Tibial nerve (tissue), 4 donors: Measurements from ENCODE around the gene ASF1B. TPM values are rescaled to one million over a fixed set of nuclear protein-coding genes. Genes with fewer than 3 reads are reported as not detected.

ENCODE experiments used
- DNase-seq, 2 donors: peaks; one replicate each; pipeline ENCODE4 v3.0.0-alpha.2; 2019; ENCODE audit warnings: low spot score in 2 of 2
- H3K27ac ChIP-seq, 4 donors: fragments of 200-600 bp; sonication (generic) in 3 of 4; one replicate each; pipeline ENCODE4 v1.5.1; 2017 to 2019; ENCODE audit warnings: mild to moderate bottlenecking in 1 of 4
- H3K27me3 ChIP-seq, 2 donors: fragments of 200-600 bp; sonication (generic) in 1 of 2; one replicate each; pipeline versions ENCODE4 v1.5.1 to v1.6.0; 2017 to 2019
- H3K36me3 ChIP-seq, 3 donors: fragments of 200-600 bp; sonication (generic); one replicate each; pipeline ENCODE4 v1.5.1; 2018 to 2019
- H3K4me1 ChIP-seq, 4 donors: fragments of 200-600 bp; sonication (generic) in 3 of 4; one replicate each; pipeline ENCODE4 v1.5.1; 2017 to 2019
- H3K4me3 ChIP-seq, 4 donors: fragments of 200-600 bp; sonication (generic) in 3 of 4; one replicate each; pipeline ENCODE4 v1.5.1; 2017 to 2019; ENCODE audit warnings: mild to moderate bottlenecking in 1 of 4, moderate library complexity in 1 of 4
- H3K9me3 ChIP-seq, 4 donors: fragments of 200-600 bp; sonication (generic) in 3 of 4; one replicate each; pipeline ENCODE4 v1.5.1; 2017 to 2019
- EP300 ChIP-seq, 2 donors: sonication (generic); formaldehyde crosslinking; IDR thresholded peaks; one replicate each; pipeline ENCODE4 v1.6.1; 2017; ENCODE audit warnings: antibody characterized with exemption in 2 of 2, mild to moderate bottlenecking in 1 of 2
- POLR2A ChIP-seq, 2 donors: fragments of 450-650 bp; IDR thresholded peaks; one replicate each; pipeline ENCODE4 v1.6.1; 2017; ENCODE audit warnings: antibody characterized with exemption in 2 of 2, mild to moderate bottlenecking in 2 of 2, moderate library complexity in 2 of 2
- WGBS, 2 donors: methylation state at CpG; one replicate each; pipeline ENCODE4 v1.1.5; 2018; 5-methylcytosine and 5-hydroxymethylcytosine counted together
- total RNA-seq, 4 donors: library from RNA; depleted of rRNA; stranded (reverse); fragments of >200 nt; gene quantifications; one replicate each; pipeline ENCODE4 v1.1.0, GENCODE V29; 2016
- TF ChIP-seq, protein P1 (sequence below), 5 experiments: fragments of 200-600 bp in 3 of 5; fragments of 450-650 bp in 2 of 5; sonication (generic) in 3 of 5; IDR thresholded peaks; one replicate each; pipeline ENCODE4 v1.5.1; 2016 to 2019; ENCODE audit warnings: antibody characterized with exemption in 5 of 5, mild to moderate bottlenecking in 3 of 5, moderate library complexity in 2 of 5

ASF1B gene
- total RNA-seq, 4 donors from 2014 or later = 0.90 to 2.3 TPM; not detected in 2

DNA sequence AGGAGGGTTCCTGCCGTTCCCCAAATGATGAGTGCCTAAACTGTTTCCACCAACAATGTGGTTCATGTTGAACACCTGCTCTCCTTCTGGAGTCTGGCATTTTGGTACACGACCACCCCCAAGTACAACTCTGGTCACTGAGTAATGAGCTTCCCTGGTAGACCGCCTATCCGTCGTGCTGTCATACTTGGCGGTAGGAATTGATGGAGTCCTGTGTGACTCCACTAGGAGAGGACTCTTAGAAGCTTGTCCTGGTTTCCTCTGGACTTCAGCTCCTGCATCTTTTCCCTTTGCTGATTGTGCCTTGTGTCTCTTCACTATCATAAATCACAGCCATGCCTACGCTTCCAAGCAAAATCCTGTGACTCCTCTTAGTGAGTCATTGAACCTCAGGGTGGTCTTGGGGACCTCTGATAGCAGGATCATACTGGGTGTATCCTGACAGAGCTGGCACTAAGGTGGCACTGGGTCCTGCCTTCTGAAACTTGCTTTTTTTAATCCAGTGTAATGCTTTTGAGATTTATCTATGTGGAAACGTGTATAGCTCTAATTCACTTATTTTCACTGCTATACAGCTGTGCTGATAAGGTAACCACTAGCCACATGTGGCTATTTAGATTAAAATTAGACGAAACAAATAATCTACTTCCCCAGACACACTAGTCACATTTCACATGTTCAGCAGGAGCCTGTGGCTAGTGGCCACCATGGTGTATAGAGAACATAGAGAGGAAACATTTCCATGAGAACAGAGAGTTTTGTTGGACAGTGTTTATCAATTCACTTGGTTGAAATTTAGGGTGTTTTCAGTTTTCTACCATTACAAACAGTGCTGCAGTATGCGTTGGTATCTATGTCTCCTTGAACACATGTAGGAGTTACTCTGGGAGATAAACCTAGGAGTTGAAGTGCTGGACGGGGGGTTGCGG, 6.1 kb upstream of the ASF1B start:
- Histone ChIP-seq H3K4me3 (no peak overlapping the region), H3K36me3 (peaks cover 0 to 4% (median 0%) of the 10 kb centered on the region in 3 donors), H3K27me3 (no peaks in the 10 kb centered on the region), H3K4me1 (peaks cover 0 to 34% (median 12%) of the 10 kb centered on the region in 4 donors), H3K9me3 (no peaks in the 10 kb centered on the region), H3K27ac (no peak overlapping the region)
- 87 to 91% methylated on average over 12 of the region's 12 CpGs for WGBS, 2 donors
- TF ChIP-seq EP300 (IDR thresholded peaks at IDR 0.05) (no peak), POLR2A (IDR thresholded peaks at IDR 0.05) (no peak)
- TF ChIP-seq, protein P1, sequence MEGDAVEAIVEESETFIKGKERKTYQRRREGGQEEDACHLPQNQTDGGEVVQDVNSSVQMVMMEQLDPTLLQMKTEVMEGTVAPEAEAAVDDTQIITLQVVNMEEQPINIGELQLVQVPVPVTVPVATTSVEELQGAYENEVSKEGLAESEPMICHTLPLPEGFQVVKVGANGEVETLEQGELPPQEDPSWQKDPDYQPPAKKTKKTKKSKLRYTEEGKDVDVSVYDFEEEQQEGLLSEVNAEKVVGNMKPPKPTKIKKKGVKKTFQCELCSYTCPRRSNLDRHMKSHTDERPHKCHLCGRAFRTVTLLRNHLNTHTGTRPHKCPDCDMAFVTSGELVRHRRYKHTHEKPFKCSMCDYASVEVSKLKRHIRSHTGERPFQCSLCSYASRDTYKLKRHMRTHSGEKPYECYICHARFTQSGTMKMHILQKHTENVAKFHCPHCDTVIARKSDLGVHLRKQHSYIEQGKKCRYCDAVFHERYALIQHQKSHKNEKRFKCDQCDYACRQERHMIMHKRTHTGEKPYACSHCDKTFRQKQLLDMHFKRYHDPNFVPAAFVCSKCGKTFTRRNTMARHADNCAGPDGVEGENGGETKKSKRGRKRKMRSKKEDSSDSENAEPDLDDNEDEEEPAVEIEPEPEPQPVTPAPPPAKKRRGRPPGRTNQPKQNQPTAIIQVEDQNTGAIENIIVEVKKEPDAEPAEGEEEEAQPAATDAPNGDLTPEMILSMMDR (IDR thresholded peaks at IDR 0.05) = no peak
- DNase-seq = no peak

DNA sequence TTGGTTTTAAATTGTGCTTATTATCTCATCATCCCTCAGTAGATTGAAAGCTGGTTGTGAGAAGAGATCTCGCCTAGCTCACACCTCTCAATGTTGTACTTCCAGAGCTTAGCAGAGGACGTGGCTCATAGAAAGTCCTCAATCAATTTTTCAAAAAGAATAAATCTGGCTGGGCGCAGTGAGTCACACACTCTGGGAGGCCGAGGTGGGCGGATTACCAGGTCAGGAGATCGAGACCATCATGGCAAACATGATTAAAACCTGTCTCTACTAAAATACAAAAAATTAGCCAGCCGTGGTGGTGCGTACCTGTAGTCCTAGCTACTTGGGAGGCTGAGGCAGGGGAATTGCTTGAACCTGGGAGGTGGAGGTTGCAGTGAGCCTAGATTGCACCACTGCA, 4.7 kb upstream of the ASF1B start:
- Histone ChIP-seq H3K4me1 (peaks cover 0 to 29% (median 15%) of the 10 kb centered on the region in 4 donors), H3K9me3 (no peaks in the 10 kb centered on the region), H3K27ac (no peak overlapping the region), H3K4me3 (no peak overlapping the region), H3K36me3 (peaks cover 0 to 4% (median 0%) of the 10 kb centered on the region in 3 donors), H3K27me3 (no peaks in the 10 kb centered on the region)
- DNase-seq = no peak
- WGBS, 2 donors = 88 to 95% methylated on average over 8 of the region's 8 CpGs
- TF ChIP-seq EP300 (IDR thresholded peaks at IDR 0.05) (no peak), POLR2A (IDR thresholded peaks at IDR 0.05) (no peak)
- TF ChIP-seq, protein P1 (IDR thresholded peaks at IDR 0.05) = no peak

DNA sequence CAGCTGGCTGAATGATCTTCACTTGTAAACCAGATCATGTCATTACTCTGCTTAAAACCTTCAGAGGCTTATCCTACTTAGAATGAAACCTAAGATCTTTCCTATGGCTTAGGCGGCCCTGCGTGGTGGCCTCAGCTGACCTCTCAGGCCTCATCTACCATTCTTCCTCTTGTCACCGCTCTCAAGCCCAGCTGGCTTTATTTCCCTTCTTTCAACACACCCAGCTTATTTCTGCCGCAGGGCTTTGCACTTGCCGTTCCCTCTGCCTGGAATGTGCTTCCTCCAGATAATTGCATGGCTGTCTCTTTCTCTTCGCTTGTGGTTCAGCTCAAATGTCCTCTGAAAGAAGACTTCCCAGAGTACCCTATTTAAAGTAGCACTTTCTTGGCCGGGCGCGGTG, 3.6 kb upstream of the ASF1B start:
- Histone ChIP-seq H3K27me3 (no peaks in the 10 kb centered on the region), H3K4me3 (no peak overlapping the region), H3K4me1 (peaks cover 0 to 36% (median 19%) of the 10 kb centered on the region in 4 donors), H3K27ac (peak overlapping the region in 1 of 4 donors; percentile 23), H3K36me3 (peaks cover 0 to 4% (median 0%) of the 10 kb centered on the region in 3 donors), H3K9me3 (no peaks in the 10 kb centered on the region)
- WGBS, 2 donors = 74 to 76% methylated on average over 9 of the region's 9 CpGs
- no peak for DNase-seq
- TF ChIP-seq EP300 (IDR thresholded peaks at IDR 0.05) = peak in 1 of 2 donors; percentile 61
- TF ChIP-seq, protein P1 (IDR thresholded peaks at IDR 0.05) = no peak

DNA sequence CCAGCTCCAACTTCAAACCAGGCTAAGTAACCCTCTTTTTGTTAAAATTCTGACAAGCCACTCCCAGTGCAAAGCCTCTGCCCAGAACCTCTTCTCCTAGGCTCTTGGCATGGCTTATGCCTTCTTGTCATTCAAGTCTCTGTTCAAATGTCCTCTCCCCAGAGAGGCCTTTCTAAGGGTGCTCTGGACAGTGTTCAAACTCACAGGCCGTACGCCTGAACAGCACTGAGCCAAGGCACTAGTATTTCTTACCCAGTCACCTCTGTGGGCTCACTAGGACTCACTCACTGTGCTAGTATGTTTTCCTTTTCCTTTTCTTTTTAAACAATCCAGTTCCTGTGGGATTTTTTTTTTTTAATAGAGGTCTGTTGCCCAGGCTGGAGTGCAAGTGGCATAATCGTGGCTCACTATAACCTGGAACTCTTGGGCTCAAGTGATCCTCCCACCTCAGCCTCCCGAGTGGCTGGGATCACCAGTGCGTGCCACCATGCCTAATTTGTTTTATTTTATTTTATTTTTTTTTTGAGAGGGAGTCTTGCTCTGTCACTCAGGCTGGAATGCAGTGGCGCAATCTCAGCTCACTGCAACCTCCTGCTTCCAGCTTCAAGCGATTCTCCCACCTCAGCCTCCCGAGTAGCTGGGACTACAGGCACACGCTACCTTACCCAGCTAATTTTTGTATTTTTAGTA, 2.3 kb upstream of the ASF1B start:
- Histone ChIP-seq H3K4me3 (no peak overlapping the region), H3K27ac (peak overlapping the region in 2 of 4 donors; percentile 34 to 94), H3K9me3 (no peaks in the 10 kb centered on the region), H3K36me3 (peaks cover 0 to 4% (median 0%) of the 10 kb centered on the region in 3 donors), H3K27me3 (no peaks in the 10 kb centered on the region), H3K4me1 (peaks cover 0 to 36% (median 19%) of the 10 kb centered on the region in 4 donors)
- WGBS, 2 donors = 67 to 72% methylated on average over 9 of the region's 9 CpGs
- TF ChIP-seq EP300 (IDR thresholded peaks at IDR 0.05) = no peak
- TF ChIP-seq, protein P1 (IDR thresholded peaks at IDR 0.05) = no peak
- no peak for TF ChIP-seq POLR2A (IDR thresholded peaks at IDR 0.05)
- DNase-seq = no peak
